ENCODE measurements around the gene TRIM45.

GRCh38 chr1:117138561-117138960 lies 17.0 kb upstream of the TRIM45 start:
- TF ChIP-seq FOXK2 (IDR thresholded peaks at IDR 0.05) (no peak), FOXM1 (IDR thresholded peaks at IDR 0.05; ENCODE audit: borderline replicate concordance) (no peak), SP1 (IDR thresholded peaks at IDR 0.05) (no peak), BHLHE40 (IDR thresholded peaks at IDR 0.05; ENCODE audit: borderline replicate concordance) (no peak), SUZ12 (IDR thresholded peaks at IDR 0.05) (no peak), L3MBTL2 (conservative IDR thresholded peaks at IDR 0.05) (no peak), PKNOX1 (IDR thresholded peaks at IDR 0.05) (no peak), TARDBP (IDR thresholded peaks at IDR 0.05) (no peak)

Measured in HEK293T (cell line).